Measurements from ENCODE around the gene GRIN2C. TPM values are rescaled to one million over a fixed set of nuclear protein-coding genes. Genes with fewer than 3 reads are reported as not detected.

GRIN2C gene
- total RNA-seq, 1 donor from 2014 or later = 0.43 TPM

GRCh38 chr17:74822335-74822938 lies 37.2 kb downstream of the GRIN2C start:
- DNase-seq (ENCODE audit: low spot score) = no peak

DNA sequence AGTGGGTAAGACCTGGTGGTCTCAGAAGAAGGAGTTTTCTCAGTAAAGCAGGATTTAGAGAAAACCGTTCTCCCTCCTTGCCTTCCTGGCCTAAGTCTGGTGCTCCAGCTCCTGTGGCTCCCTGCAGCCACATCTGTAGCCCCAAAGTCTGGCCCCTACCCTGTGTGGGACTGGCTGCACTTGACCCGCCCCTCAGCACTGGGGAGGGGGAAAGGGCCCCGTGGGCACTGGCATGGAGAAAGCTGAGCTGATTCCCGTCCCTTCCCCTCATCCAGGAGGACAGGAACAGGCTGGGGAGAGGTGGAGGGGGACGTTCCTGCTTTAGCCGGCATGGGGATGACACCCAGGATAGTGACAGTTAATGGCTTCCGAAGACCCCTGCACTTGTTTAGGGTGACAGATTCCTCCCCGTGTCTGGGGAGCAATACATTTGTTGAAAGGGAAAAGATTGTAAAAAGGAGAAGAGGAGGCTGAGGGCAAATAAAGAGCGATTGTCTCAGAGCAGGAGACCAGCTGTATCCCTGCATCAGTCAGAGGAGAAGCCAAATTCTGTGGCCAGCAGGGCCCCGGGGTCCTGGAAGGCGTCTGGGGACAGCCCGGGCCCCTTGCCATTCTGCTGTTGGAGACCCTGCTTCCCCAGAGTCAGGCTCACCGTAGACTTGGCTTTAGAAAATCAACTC lies 37.9 kb downstream of the GRIN2C start:
- no peak for DNase-seq (ENCODE audit: low spot score)

DNA sequence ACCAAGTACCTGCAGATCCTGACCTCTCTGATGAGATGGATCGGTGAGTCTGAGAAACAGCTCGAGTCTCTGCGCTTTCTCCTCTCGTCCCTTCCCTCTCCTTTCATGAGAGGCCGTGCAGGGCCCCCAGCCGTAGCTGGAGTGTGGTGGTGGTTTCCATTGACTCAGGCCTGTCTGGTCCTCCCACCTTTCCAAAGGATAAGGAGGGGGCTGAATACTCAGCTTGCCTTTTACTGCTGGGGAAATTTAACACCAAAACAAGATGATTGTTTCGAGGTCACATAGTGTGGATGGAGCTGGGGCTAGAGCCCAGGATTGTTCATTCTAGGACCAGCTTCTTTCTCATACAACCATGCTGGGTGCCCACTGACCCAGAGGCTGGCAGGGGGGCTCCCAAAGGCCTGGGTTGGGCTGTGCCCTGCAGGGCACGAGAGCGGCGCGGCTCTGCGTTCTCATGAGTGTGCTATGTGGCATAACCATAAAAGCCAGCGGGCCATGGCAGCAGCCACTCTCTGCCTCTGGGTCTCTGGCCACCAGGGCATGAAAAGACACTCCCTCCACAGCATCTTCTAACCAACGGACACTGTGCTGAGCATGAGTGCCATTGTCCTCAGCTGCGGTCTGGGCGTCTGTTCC lies 39.8 kb downstream of the GRIN2C start:
- DNase-seq (ENCODE audit: low spot score) = no peak

DNA sequence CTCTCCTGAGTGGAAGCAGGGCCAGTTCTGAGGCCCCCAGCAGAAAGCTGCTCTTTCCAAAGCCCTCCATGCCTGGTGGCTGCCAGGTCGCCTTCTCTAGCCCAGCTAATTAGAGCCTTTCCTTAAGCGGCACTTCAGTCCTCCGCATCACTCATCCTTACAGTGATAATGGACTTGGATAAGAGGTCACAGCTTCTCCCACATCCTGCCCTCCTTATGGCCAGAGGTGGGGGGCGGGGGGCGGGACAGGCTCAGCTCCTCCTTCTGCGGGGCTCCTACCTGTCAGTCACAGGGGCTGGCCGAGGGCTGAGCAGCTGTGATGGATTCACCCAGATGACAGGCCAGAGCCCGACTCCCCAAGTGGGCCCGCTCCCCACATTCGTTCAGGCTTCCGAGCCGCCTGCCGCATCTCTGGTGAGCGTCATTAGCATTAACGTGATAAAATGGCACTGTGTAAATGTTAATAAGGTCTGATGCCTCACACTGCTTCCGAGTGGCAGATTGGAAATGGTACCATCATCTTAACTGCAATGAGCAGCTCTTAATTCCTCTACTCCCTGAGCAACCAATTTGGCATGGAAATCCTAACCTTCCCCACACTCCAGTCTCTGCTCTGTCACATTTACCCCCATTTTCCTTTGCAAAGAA lies 41.3 kb downstream of the GRIN2C start:
- no peak for DNase-seq (ENCODE audit: low spot score)

- no peak for DNase-seq (ENCODE audit: low spot score)
These were observed 42.6 kb downstream of the GRIN2C start for GRCh38 chr17:74816905-74817620.

DNA sequence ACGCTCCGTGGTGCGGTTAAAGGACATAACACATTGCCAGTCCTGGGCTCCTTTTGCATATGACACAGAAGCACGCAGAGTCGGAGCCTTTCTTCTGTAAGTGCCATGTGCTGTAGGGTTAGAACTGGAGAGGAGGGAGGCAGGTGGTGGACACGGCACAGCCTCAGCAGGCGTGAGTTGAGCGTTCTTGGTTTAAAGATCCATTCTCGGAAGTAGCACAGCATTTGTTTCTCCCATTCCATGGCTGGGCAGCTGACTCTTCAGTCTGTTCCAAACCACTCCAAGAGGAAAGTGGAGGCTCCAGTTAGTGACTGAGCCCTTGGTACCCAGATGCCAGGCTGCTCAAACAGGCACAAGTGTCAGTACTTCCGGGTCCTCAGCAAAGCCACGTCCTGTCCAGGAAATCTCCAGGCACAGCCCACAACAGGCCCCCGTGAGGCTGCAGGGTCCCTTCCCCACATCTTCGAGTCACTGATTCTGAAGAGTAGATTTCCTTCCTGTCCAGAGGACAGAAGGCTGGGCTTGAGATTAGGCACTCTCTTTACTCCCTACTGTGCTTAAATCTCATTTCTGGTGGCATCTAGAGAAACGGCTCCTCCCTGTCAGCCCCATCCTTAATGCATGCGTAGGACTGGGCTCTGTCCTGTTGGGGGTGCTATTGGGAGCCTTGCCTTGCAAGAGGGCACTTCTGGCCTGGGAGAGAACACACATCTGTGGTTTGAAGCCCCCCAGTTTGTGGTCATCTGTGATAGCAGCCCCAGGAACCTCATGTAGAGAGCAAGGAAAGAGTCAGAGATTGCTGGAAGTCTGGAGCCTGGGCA lies 43.9 kb downstream of the GRIN2C start:
- no peak for DNase-seq (ENCODE audit: low spot score)

- no peak for DNase-seq (ENCODE audit: low spot score)
These were observed 44.6 kb downstream of the GRIN2C start for GRCh38 chr17:74815067-74815466.

GRCh38 chr17:74814453-74814852 lies 45.2 kb downstream of the GRIN2C start:
- DNase-seq (ENCODE audit: low spot score) = no peak

DNA sequence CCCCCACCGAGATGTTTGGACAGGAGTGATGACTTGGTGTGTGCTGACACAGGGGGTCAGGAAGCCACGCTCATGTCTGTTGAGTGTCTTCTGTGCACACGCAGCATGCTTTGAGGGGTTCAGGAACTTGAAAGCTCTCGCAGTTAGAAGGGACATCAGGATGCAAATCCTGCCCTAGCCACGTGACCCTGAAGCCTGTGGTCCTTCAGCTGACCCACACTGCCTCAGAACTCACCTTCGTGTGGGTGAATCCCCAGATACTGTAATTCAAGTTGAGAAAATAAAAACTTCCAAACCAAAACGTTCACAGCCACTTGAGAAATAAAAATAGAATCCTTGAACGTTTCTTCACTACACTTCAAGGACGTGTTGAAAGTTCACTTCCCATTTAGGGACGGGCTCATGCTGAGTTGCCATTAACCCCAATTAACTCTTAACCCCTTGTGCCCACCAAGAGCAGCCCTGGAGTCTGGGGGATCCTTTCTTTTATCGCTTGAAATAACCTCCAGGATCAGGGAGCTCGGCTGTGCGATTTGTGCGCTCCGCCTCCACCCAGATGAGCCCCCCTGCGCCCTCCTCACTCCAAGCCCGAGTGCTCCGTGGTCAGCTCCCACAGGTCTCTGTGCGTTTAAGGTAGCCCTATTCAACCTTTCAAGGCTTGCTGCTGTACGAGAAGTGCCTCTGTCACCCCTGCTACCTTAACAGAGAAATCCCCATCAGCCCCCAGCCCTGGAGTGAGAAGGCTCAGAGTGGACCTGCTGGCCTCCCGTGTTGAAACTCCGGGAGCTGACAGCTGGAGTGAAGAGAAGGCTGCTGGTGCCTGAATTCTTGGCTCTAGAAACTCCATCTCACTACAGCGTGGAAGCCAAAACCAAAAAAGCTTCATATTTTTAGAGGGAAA lies 47.3 kb downstream of the GRIN2C start:
- DNase-seq (ENCODE audit: low spot score) = no peak

DNA sequence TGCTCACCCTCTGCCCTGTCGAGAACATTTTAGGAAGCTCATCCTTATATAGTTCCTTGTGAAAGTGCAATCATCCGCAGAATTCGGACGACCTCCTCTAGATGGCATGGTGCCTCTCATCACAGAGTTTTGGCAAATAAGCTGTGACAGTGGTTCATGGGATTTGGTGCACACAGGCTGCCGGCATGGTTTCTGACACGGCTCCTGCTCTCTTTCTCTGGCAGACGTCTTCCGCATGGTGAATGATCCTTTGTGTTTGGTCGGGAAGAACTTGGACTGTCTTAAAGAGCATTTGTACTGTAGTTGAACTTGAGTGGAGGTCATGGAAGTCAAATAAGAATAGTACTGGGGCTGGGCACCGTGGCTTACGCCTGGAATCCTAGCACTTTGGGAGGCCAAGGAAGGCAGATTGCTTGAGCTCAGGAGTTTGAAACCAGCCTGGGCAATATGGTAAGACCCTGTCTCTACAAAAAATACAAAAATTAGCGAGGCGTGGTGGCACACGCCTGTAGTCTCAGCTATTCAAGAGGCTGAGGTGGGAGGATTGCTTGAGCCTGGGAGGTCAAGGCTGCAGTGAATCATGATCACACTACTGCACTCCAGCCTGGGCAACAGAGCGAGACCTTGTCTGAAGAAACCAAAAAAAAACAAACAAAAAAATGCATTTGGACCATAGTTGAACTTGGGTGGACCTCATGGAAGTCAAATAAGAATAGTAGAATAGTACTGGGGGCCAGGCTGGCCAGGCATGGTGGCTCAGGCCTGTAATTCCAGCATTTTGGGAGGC lies 48.8 kb downstream of the GRIN2C start:
- no peak for DNase-seq (ENCODE audit: low spot score)

DNA sequence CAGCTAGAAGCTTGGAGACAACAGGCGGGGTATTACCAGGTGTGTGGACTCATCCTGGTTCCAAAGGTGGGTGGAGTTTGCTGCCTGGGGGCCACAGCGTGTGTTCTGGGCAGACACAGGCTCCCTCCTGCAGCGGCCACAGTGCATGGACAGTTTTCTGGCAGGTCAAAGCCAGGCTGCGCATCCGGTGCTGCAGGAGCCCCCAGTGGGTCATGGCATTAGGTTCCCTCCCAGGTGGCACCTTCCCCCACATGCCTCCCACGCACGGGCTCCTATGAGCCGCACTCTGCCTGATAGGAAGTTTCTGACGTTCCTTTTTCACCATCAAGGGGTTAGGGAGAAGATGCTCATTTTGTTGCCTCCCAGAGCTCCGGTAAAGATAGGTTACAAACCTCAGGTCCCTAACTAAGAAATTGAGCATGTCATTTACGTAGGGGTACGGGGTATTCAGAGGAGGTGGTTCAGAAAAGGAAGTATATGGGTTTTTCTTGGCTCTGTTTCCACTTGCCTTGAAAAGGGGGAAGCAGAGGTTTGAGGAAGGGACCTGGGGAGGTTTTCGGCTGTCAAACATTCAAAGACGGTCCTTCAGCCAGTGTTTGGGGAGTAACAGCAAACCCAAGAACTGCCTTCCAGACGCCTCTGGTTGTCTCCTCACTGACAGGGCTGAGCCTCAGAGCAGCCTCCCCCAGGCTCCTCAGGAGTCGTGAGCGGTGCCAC lies 50.8 kb downstream of the GRIN2C start:
- DNase-seq (ENCODE audit: low spot score) = no peak

- DNase-seq (ENCODE audit: low spot score) = no peak
These were observed 51.8 kb downstream of the GRIN2C start for GRCh38 chr17:74807925-74808324.

- DNase-seq (ENCODE audit: low spot score) = no peak
These were observed 52.2 kb downstream of the GRIN2C start for GRCh38 chr17:74807441-74807840.

GRCh38 chr17:74806334-74806733 lies 53.4 kb downstream of the GRIN2C start:
- DNase-seq (ENCODE audit: low spot score) = no peak

- DNase-seq (ENCODE audit: low spot score) = no peak
These were observed 54.1 kb downstream of the GRIN2C start for GRCh38 chr17:74805591-74805991.

DNA sequence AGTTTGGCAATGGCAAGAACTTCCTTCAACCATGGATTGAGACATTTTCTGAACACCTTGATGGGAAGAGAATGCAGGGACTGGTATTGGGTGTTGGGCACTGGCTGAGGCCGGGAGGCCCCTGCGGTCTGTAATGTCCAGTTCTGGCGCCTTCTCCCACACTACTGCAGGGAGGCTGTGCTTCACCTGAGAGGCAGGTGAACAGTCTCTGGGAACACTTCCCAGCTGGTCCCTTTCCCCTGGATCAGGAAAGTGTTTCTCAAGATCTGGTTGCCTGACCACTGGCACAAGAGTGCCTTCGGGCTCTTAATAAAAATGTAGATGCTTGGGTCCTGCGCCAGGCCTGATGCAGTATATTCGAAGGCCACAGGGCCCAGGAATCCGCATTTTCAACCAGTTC lies 55.0 kb downstream of the GRIN2C start:
- no peak for DNase-seq (ENCODE audit: low spot score)

GRCh38 chr17:74803971-74804370 lies 55.7 kb downstream of the GRIN2C start:
- DNase-seq (ENCODE audit: low spot score) = no peak

- DNase-seq (ENCODE audit: low spot score) = no peak
These were observed 56.2 kb downstream of the GRIN2C start for GRCh38 chr17:74803388-74803930.

Data from mucosa of gallbladder (tissue), 1 donor.